CD4-positive, alpha-beta T cell treated with Interleukin-6 at 100 ng/mL for 8 hours (primary cell): ENCODE data around the gene TNFAIP2.

Source experiments
- DNase-seq: peaks from one replicate; pipeline ENCODE4 v3.0.0-alpha.2; 2020; ENCODE audit warnings: mixed read lengths, low spot score

TNFAIP2 gene

GRCh38 chr14:103121846-103122584 is 1.2 kb upstream of the TNFAIP2 start:
- no peak for DNase-seq

GRCh38 chr14:103122585-103122946 is 695 bp upstream of the TNFAIP2 start:
- no peak for DNase-seq

- DNase-seq, result no peak
Measured at GRCh38 chr14:103123634-103124500, 606 bp downstream of the TNFAIP2 start.

- DNase-seq, result no peak
Measured at GRCh38 chr14:103124501-103125001, 1.3 kb downstream of the TNFAIP2 start.

GRCh38 chr14:103125098-103126070 is 2.1 kb downstream of the TNFAIP2 start:
- no peak for DNase-seq

- no peak for DNase-seq
Measured at GRCh38 chr14:103126088-103126872, 3.0 kb downstream of the TNFAIP2 start.

GRCh38 chr14:103126873-103127304 is 3.6 kb downstream of the TNFAIP2 start:
- DNase-seq, result no peak

GRCh38 chr14:103127356-103127755 is 4.1 kb downstream of the TNFAIP2 start:
- DNase-seq, result no peak

GRCh38 chr14:103127861-103128598 is 4.8 kb downstream of the TNFAIP2 start:
- no peak for DNase-seq

GRCh38 chr14:103128631-103129300 is 5.5 kb downstream of the TNFAIP2 start:
- no peak for DNase-seq

- no peak for DNase-seq
Measured at GRCh38 chr14:103129301-103130016, 6.2 kb downstream of the TNFAIP2 start.

GRCh38 chr14:103130017-103130764 is 6.9 kb downstream of the TNFAIP2 start:
- no peak for DNase-seq

- no peak for DNase-seq
Measured at GRCh38 chr14:103130965-103131364, 7.7 kb downstream of the TNFAIP2 start.

GRCh38 chr14:103131580-103131979 is 8.3 kb downstream of the TNFAIP2 start:
- no peak for DNase-seq

- no peak for DNase-seq
Measured at GRCh38 chr14:103132381-103133209, 9.3 kb downstream of the TNFAIP2 start.

- no peak for DNase-seq
Measured at GRCh38 chr14:103133210-103134140, 10.2 kb downstream of the TNFAIP2 start.
